Chondrocyte (in vitro differentiated cells): ENCODE results near the gene CSTA. TPM values are rescaled to one million over a fixed set of nuclear protein-coding genes. Genes with fewer than 3 reads are reported as not detected.

Source experiments
- DNase-seq: peaks from one replicate; pipeline ENCODE4 v3.0.0; 2021; ENCODE audit warnings: mixed read lengths, low spot score
- H3K27ac Mint-ChIP-seq: one replicate; pipeline ENCODE4 v1.8.0; 2021; ENCODE audit warnings: mild to moderate bottlenecking, moderate library complexity, mixed read lengths; ENCODE audit not compliant: unreplicated experiment
- H3K27me3 Mint-ChIP-seq: 2 replicates; pipeline ENCODE4 v1.8.0; 2021; ENCODE audit warnings: low read depth, mixed read lengths
- H3K36me3 Mint-ChIP-seq: 2 replicates; pipeline ENCODE4 v1.8.0; 2021; ENCODE audit warnings: low read depth, mixed read lengths
- H3K4me1 Mint-ChIP-seq: 2 replicates; pipeline ENCODE4 v1.8.0; 2021; ENCODE audit warnings: low read depth, mild to moderate bottlenecking, mixed read lengths
- H3K4me3 Mint-ChIP-seq: one replicate; pipeline ENCODE4 v1.8.0; 2021; ENCODE audit warnings: mild to moderate bottlenecking, moderate library complexity, mixed read lengths; ENCODE audit not compliant: unreplicated experiment
- H3K9me3 Mint-ChIP-seq: 2 replicates; pipeline ENCODE4 v1.8.0; 2021; ENCODE audit warnings: low read depth, mixed read lengths
- CTCF ChIP-seq: fragments of 200-600 bp; sonication (generic); IDR thresholded peaks from 2 replicates; pipeline ENCODE4 v1.5.0; 2021; ENCODE audit warnings: antibody characterized with exemption, mild to moderate bottlenecking, moderate library complexity
- total RNA-seq: library from RNA; stranded (reverse); gene quantifications from 3 replicates; pipeline ENCODE4 v1.2.1, GENCODE V29; 2021

Gene CSTA
- total RNA-seq, 1 donor from 2014 or later, result not detected

- Mint-ChIP-seq H3K27me3 (peaks cover 20% of the 10 kb centered on the region), H3K27ac (no peak overlapping the region), H3K9me3 (no peaks in the 10 kb centered on the region), H3K4me1 (no peaks in the 10 kb centered on the region), H3K4me3 (no peak overlapping the region), H3K36me3 (no peaks in the 10 kb centered on the region)
- DNase-seq, result no peak
- no peak for TF ChIP-seq CTCF
These were observed 12.2 kb upstream of the CSTA start for GRCh38 chr3:122312826-122313225.

GRCh38 chr3:122313281-122313680, 11.8 kb upstream of the CSTA start:
- Mint-ChIP-seq H3K27ac (no peak overlapping the region), H3K36me3 (no peaks in the 10 kb centered on the region), H3K27me3 (peaks cover 23% of the 10 kb centered on the region), H3K4me1 (no peaks in the 10 kb centered on the region), H3K9me3 (no peaks in the 10 kb centered on the region), H3K4me3 (no peak overlapping the region)
- no peak for TF ChIP-seq CTCF
- no peak for DNase-seq

- Mint-ChIP-seq H3K9me3 (peaks cover 5% of the 10 kb centered on the region), H3K27ac (no peak overlapping the region), H3K4me3 (no peak overlapping the region), H3K4me1 (no peaks in the 10 kb centered on the region), H3K27me3 (peaks cover 21% of the 10 kb centered on the region), H3K36me3 (no peaks in the 10 kb centered on the region)
- TF ChIP-seq CTCF, result no peak
- DNase-seq, result no peak
These were observed 10.7 kb upstream of the CSTA start for GRCh38 chr3:122314228-122314876.

GRCh38 chr3:122315619-122316018, 9.4 kb upstream of the CSTA start:
- Mint-ChIP-seq H3K4me3 (no peak overlapping the region), H3K27me3 (peaks cover 21% of the 10 kb centered on the region), H3K27ac (no peak overlapping the region), H3K9me3 (peaks cover 10% of the 10 kb centered on the region), H3K36me3 (no peaks in the 10 kb centered on the region), H3K4me1 (no peaks in the 10 kb centered on the region)
- TF ChIP-seq CTCF, result no peak
- no peak for DNase-seq

- Mint-ChIP-seq H3K4me3 (no peak overlapping the region), H3K4me1 (no peaks in the 10 kb centered on the region), H3K27me3 (peaks cover 18% of the 10 kb centered on the region), H3K9me3 (peaks cover 10% of the 10 kb centered on the region), H3K36me3 (no peaks in the 10 kb centered on the region), H3K27ac (no peak overlapping the region)
- DNase-seq, result no peak
- TF ChIP-seq CTCF, result no peak
These were observed 8.7 kb upstream of the CSTA start for GRCh38 chr3:122316368-122316767.
